ENCODE results near the gene PROCA1.
"Not testable (repeated sequence)": the region's sequence is repeated elsewhere in the genome, so short reads cannot be mapped to it uniquely, and the experiment has no call there.

Gene PROCA1

GRCh38 chr17:28675980-28676379 is 35.7 kb downstream of the PROCA1 start:
- Histone ChIP-seq H3K9ac (ENCODE audit: low read length) (no peak overlapping the region), H3K36me3 (ENCODE audit: control insufficient read depth, insufficient read depth, low read length, severe bottlenecking) (peaks cover 96% of the 10 kb centered on the region), H3K4me3 (ENCODE audit: low read length) (no peak overlapping the region), H3K9me3 (ENCODE audit: control insufficient read depth, low read length) (no peaks in the 10 kb centered on the region), H3K27me3 (replicated peaks; ENCODE audit: control insufficient read depth, insufficient read depth, low read length) (no peaks in the 10 kb centered on the region), H3K4me1 (ENCODE audit: control insufficient read depth, insufficient read depth, low read length) (no peaks in the 10 kb centered on the region)
- DNase-seq (ENCODE audit: low read depth), result no peak

GRCh38 chr17:28675490-28675889 is 36.2 kb downstream of the PROCA1 start:
- Histone ChIP-seq H3K9ac (ENCODE audit: low read length) (no peak overlapping the region), H3K36me3 (ENCODE audit: control insufficient read depth, insufficient read depth, low read length, severe bottlenecking) (peaks cover 94% of the 10 kb centered on the region), H3K4me3 (ENCODE audit: low read length) (no peak overlapping the region), H3K4me1 (ENCODE audit: control insufficient read depth, insufficient read depth, low read length) (no peaks in the 10 kb centered on the region), H3K9me3 (ENCODE audit: control insufficient read depth, low read length) (no peaks in the 10 kb centered on the region), H3K27me3 (replicated peaks; ENCODE audit: control insufficient read depth, insufficient read depth, low read length) (no peaks in the 10 kb centered on the region)
- DNase-seq (ENCODE audit: low read depth), result peak; percentile 11

GRCh38 chr17:28669918-28670317 is 41.8 kb downstream of the PROCA1 start:
- Histone ChIP-seq H3K4me3 (ENCODE audit: low read length) (no peak overlapping the region), H3K9ac (ENCODE audit: low read length) (no peak overlapping the region), H3K36me3 (ENCODE audit: control insufficient read depth, insufficient read depth, low read length, severe bottlenecking) (peaks cover 67% of the 10 kb centered on the region), H3K27me3 (replicated peaks; ENCODE audit: control insufficient read depth, insufficient read depth, low read length) (no peaks in the 10 kb centered on the region), H3K4me1 (ENCODE audit: control insufficient read depth, insufficient read depth, low read length) (peaks cover 3% of the 10 kb centered on the region), H3K9me3 (ENCODE audit: control insufficient read depth, low read length) (no peaks in the 10 kb centered on the region)
- no peak for DNase-seq (ENCODE audit: low read depth)

GRCh38 chr17:28667870-28668269 is 43.8 kb downstream of the PROCA1 start:
- H3K36me3 ChIP-seq (ENCODE audit: control insufficient read depth, insufficient read depth, low read length, severe bottlenecking), result peaks cover 50% of the 10 kb centered on the region
- no peaks in the 10 kb centered on the region for H3K27me3 ChIP-seq (replicated peaks; ENCODE audit: control insufficient read depth, insufficient read depth, low read length)
- H3K9ac ChIP-seq (ENCODE audit: low read length), result no peak overlapping the region
- DNase-seq (ENCODE audit: low read depth), result peak; percentile 19
- no peak overlapping the region for H3K4me3 ChIP-seq (ENCODE audit: low read length)
- H3K4me1 ChIP-seq (ENCODE audit: control insufficient read depth, insufficient read depth, low read length), result peaks cover 16% of the 10 kb centered on the region
- H3K9me3 ChIP-seq (ENCODE audit: control insufficient read depth, low read length), result no peaks in the 10 kb centered on the region

GRCh38 chr17:28665994-28666393 is 45.7 kb downstream of the PROCA1 start:
- Histone ChIP-seq H3K4me3 (ENCODE audit: low read length) (no peak overlapping the region), H3K9me3 (ENCODE audit: control insufficient read depth, low read length) (no peaks in the 10 kb centered on the region), H3K9ac (ENCODE audit: low read length) (no peak overlapping the region), H3K4me1 (ENCODE audit: control insufficient read depth, insufficient read depth, low read length) (peaks cover 20% of the 10 kb centered on the region), H3K36me3 (ENCODE audit: control insufficient read depth, insufficient read depth, low read length, severe bottlenecking) (peaks cover 31% of the 10 kb centered on the region), H3K27me3 (replicated peaks; ENCODE audit: control insufficient read depth, insufficient read depth, low read length) (no peaks in the 10 kb centered on the region)
- DNase-seq (ENCODE audit: low read depth), result no peak

- DNase-seq (ENCODE audit: low read depth), result no peak
- Histone ChIP-seq H3K27me3 (replicated peaks; ENCODE audit: control insufficient read depth, insufficient read depth, low read length) (no peaks in the 10 kb centered on the region), H3K9ac (ENCODE audit: low read length) (no peak overlapping the region), H3K4me3 (ENCODE audit: low read length) (peak overlapping the region; percentile 98), H3K4me1 (ENCODE audit: control insufficient read depth, insufficient read depth, low read length) (peaks cover 28% of the 10 kb centered on the region), H3K36me3 (ENCODE audit: control insufficient read depth, insufficient read depth, low read length, severe bottlenecking) (peaks cover 18% of the 10 kb centered on the region), H3K9me3 (ENCODE audit: control insufficient read depth, low read length) (no peaks in the 10 kb centered on the region)
Measured at GRCh38 chr17:28663723-28664122, 48.0 kb downstream of the PROCA1 start.

- H3K27me3 ChIP-seq (replicated peaks; ENCODE audit: control insufficient read depth, insufficient read depth, low read length), result no peaks in the 10 kb centered on the region
- H3K4me1 ChIP-seq (ENCODE audit: control insufficient read depth, insufficient read depth, low read length), result peaks cover 28% of the 10 kb centered on the region
- DNase-seq (ENCODE audit: low read depth), result no peak
- peak overlapping the region; percentile 96 for H3K9ac ChIP-seq (ENCODE audit: low read length)
- peaks cover 11% of the 10 kb centered on the region for H3K36me3 ChIP-seq (ENCODE audit: control insufficient read depth, insufficient read depth, low read length, severe bottlenecking)
- H3K9me3 ChIP-seq (ENCODE audit: control insufficient read depth, low read length), result no peaks in the 10 kb centered on the region
- peak overlapping the region; percentile 98 for H3K4me3 ChIP-seq (ENCODE audit: low read length)
Measured at GRCh38 chr17:28662527-28662829, 49.2 kb downstream of the PROCA1 start.

GRCh38 chr17:28661635-28662526 is 49.8 kb downstream of the PROCA1 start, which contains the start of the genes SDF2 and SUPT6H:
Gene SDF2, minus strand, starts transcription at chr17:28661906. Its CDS starts 30 bp downstream, at chr17:28661876.
Gene SUPT6H, plus strand, starts transcription at chr17:28662205. Its CDS starts 11,197 bp downstream, at chr17:28673402.
- peak within 1 kb of the TSS; percentile 96 for H3K9ac ChIP-seq (ENCODE audit: low read length)
- H3K36me3 ChIP-seq (ENCODE audit: control insufficient read depth, insufficient read depth, low read length, severe bottlenecking), result peaks cover 11% of the 10 kb centered on the region
- no peaks in the 10 kb centered on the region for H3K9me3 ChIP-seq (ENCODE audit: control insufficient read depth, low read length)
- no peaks in the 10 kb centered on the region for H3K27me3 ChIP-seq (replicated peaks; ENCODE audit: control insufficient read depth, insufficient read depth, low read length)
- DNase-seq (ENCODE audit: low read depth), result peak; percentile 97
- peaks cover 28% of the 10 kb centered on the region for H3K4me1 ChIP-seq (ENCODE audit: control insufficient read depth, insufficient read depth, low read length)
- H3K4me3 ChIP-seq (ENCODE audit: low read length), result peak within 1 kb of the TSS; percentile 98

- not testable (repeated sequence) for DNase-seq (ENCODE audit: low read depth); H3K9me3 ChIP-seq (ENCODE audit: control insufficient read depth, low read length); H3K9ac ChIP-seq (ENCODE audit: low read length); H3K27me3 ChIP-seq (replicated peaks; ENCODE audit: control insufficient read depth, insufficient read depth, low read length); H3K4me3 ChIP-seq (ENCODE audit: low read length); H3K36me3 ChIP-seq (ENCODE audit: control insufficient read depth, insufficient read depth, low read length, severe bottlenecking)
- peaks cover 28% of the 10 kb centered on the region for H3K4me1 ChIP-seq (ENCODE audit: control insufficient read depth, insufficient read depth, low read length)
Measured at GRCh38 chr17:28659497-28659881, 52.2 kb downstream of the PROCA1 start.

GRCh38 chr17:28658766-28659496 is 52.8 kb downstream of the PROCA1 start:
- not testable (repeated sequence) for H3K9me3 ChIP-seq (ENCODE audit: control insufficient read depth, low read length); H3K36me3 ChIP-seq (ENCODE audit: control insufficient read depth, insufficient read depth, low read length, severe bottlenecking); DNase-seq (ENCODE audit: low read depth); H3K4me3 ChIP-seq (ENCODE audit: low read length); H3K9ac ChIP-seq (ENCODE audit: low read length); H3K27me3 ChIP-seq (replicated peaks; ENCODE audit: control insufficient read depth, insufficient read depth, low read length)
- peaks cover 26% of the 10 kb centered on the region for H3K4me1 ChIP-seq (ENCODE audit: control insufficient read depth, insufficient read depth, low read length)

GRCh38 chr17:28658342-28658741 is 53.3 kb downstream of the PROCA1 start:
- peaks cover 20% of the 10 kb centered on the region for H3K4me1 ChIP-seq (ENCODE audit: control insufficient read depth, insufficient read depth, low read length)
- not testable (repeated sequence) for H3K36me3 ChIP-seq (ENCODE audit: control insufficient read depth, insufficient read depth, low read length, severe bottlenecking); H3K9me3 ChIP-seq (ENCODE audit: control insufficient read depth, low read length); DNase-seq (ENCODE audit: low read depth); H3K27me3 ChIP-seq (replicated peaks; ENCODE audit: control insufficient read depth, insufficient read depth, low read length); H3K4me3 ChIP-seq (ENCODE audit: low read length); H3K9ac ChIP-seq (ENCODE audit: low read length)

Measured in adipocyte (in vitro differentiated cells).